HepG2 (cell line): ENCODE measurements around the gene SBK1. TPM values are rescaled to one million over a fixed set of nuclear protein-coding genes. Genes with fewer than 3 reads are reported as not detected.

ENCODE experiments used
- ATAC-seq: fragments of 200-7000 bp; cut with Tn5 transposase; 3 replicates; pipeline ENCODE4 v1.9.1; 2020; ENCODE audit warnings: mild to moderate bottlenecking, moderate library complexity
- BruUV-seq: library from RNA; stranded (reverse); fragments of 400-500 nt; replicated peaks from 2 replicates; lab custom pipeline; 2021; lab: Mats Ljungman, UMichigan
- CTCF ChIA-PET: fragments of 300-600 bp; formaldehyde crosslinking; extraction: SDS; loops from one replicate; lab custom pipeline; 2021; ENCODE audit warnings: low total read pairs, inconsistent platforms, low intra/inter-chr PET ratio; lab: Yijun Ruan, JAX
- POLR2A ChIA-PET: fragments of 350-600 bp; sonication (Branson Sonifier 250); formaldehyde crosslinking; loops from one replicate; lab custom pipeline; 2020; ENCODE audit warnings: antibody characterized with exemption, inconsistent platforms; lab: Yijun Ruan, JAX
- DNase-seq: peaks from one replicate; pipeline ENCODE4 v3.0.0-alpha.2; 2015; ENCODE audit warnings: low spot score
- FAIRE-seq: peaks from 3 replicates; lab custom pipeline; 2011; peaks lifted over from hg19 to GRCh38; lab: Jason Lieb, UNC
- H2AFZ ChIP-seq: one replicate; pipeline ENCODE4 v1.6.1; 2011; ENCODE audit warnings: low read length, inconsistent platforms
- H3K27ac ChIP-seq: fragments of 300-600 bp; 3 replicates; pipeline ENCODE4 v1.8.0; 2011; ENCODE audit warnings: mixed run types, mild to moderate bottlenecking, mixed read lengths, low read length, inconsistent platforms; ENCODE audit not compliant: insufficient read depth; ENCODE audit errors: extremely low read length
- H3K27me3 ChIP-seq, 2 experiments: fragments of 200-600 bp in 1 of 2; 2 replicates in 1 of 2; 3 replicates in 1 of 2; pipeline versions ENCODE4 v1.6.0 to v1.8.0; 2011; ENCODE audit warnings: low read length in 2 of 2, mild to moderate bottlenecking in 2 of 2, moderate library complexity in 2 of 2, inconsistent platforms in 1 of 2; ENCODE audit not compliant: insufficient read depth in 2 of 2, control insufficient read depth in 1 of 2
- H3K36me3 ChIP-seq, 2 experiments: fragments of 200-600 bp in 1 of 2; replicated peaks in 1 of 2; 2 replicates in 1 of 2; 3 replicates in 1 of 2; pipeline versions ENCODE4 v1.5.1 to v1.8.0; 2011; ENCODE audit warnings: low read length in 2 of 2, inconsistent platforms in 1 of 2; ENCODE audit not compliant: insufficient read depth in 2 of 2, control insufficient read depth in 1 of 2
- H3K4me1 ChIP-seq: 2 replicates; pipeline ENCODE4 v1.5.1; 2012; ENCODE audit warnings: low read length, inconsistent platforms; ENCODE audit not compliant: insufficient read depth
- H3K4me2 ChIP-seq: 2 replicates; pipeline ENCODE4 v1.6.0; 2011; ENCODE audit warnings: low read depth, low read length, inconsistent platforms
- H3K4me3 ChIP-seq, 3 experiments: fragments of 200-600 bp in 1 of 3; sonication (generic), shearing (Covaris generic) in 1 of 3; replicated peaks in 1 of 3; 2 replicates each; pipeline ENCODE4 v1.5.1; 2011 to 2016; ENCODE audit warnings: low read length in 3 of 3, inconsistent platforms in 2 of 3, low read depth in 2 of 3, mild to moderate bottlenecking in 2 of 3, control low read depth in 1 of 3, mixed read lengths in 1 of 3; ENCODE audit not compliant: insufficient read depth in 1 of 3
- H3K79me2 ChIP-seq: one replicate; pipeline ENCODE4 v1.6.1; 2011; ENCODE audit warnings: low read length, inconsistent platforms; ENCODE audit not compliant: insufficient read depth
- H3K9ac ChIP-seq: 2 replicates; pipeline ENCODE4 v1.6.0; 2011; ENCODE audit warnings: mild to moderate bottlenecking, low read depth, low read length, inconsistent platforms; ENCODE audit not compliant: insufficient read depth
- H3K9me3 ChIP-seq: 2 replicates; pipeline ENCODE4 v1.5.1; 2012; ENCODE audit warnings: mild to moderate bottlenecking, low read length
- H4K20me1 ChIP-seq: 2 replicates; pipeline ENCODE4 v1.6.0; 2011; ENCODE audit warnings: inconsistent platforms, mild to moderate bottlenecking, low read length, moderate library complexity; ENCODE audit not compliant: insufficient read depth
- GZF1 ChIP-seq: sonication (generic); formaldehyde crosslinking; IDR thresholded peaks from 2 replicates; pipeline ENCODE4 v1.5.1; 2020; ENCODE audit warnings: mild to moderate bottlenecking, missing genetic modification reagents
- HNF4A ChIP-seq: sonication (generic); formaldehyde crosslinking; IDR thresholded peaks from 2 replicates; pipeline ENCODE4 v1.4.0; 2020; ENCODE audit warnings: missing genetic modification reagents
- HNRNPL ChIP-seq: fragments of 200-400 bp; formaldehyde crosslinking; IDR thresholded peaks from 2 replicates; pipeline ENCODE4 v1.6.1; 2017; ENCODE audit warnings: mild to moderate bottlenecking, low read depth, low read length
- KDM2A ChIP-seq: sonication (generic); formaldehyde crosslinking; IDR thresholded peaks from 2 replicates; pipeline ENCODE4 v1.4.0; 2020; ENCODE audit warnings: low read depth, missing genetic modification reagents, borderline replicate concordance
- KLF15 ChIP-seq: sonication (generic); formaldehyde crosslinking; IDR thresholded peaks from 2 replicates; pipeline ENCODE4 v1.8.1; 2023; ENCODE audit warnings: borderline replicate concordance, mild to moderate bottlenecking, inconsistent platforms, missing genetic modification reagents, mixed read lengths
- MBNL3 ChIP-seq: fragments of 250-450 bp; sonication (Bioruptor Pico); conservative IDR thresholded peaks from 2 replicates; pipeline ENCODE4 v1.8.0; 2022; ENCODE audit warnings: mild to moderate bottlenecking, inconsistent platforms
- MTF1 ChIP-seq: sonication (generic); formaldehyde crosslinking; IDR thresholded peaks from 2 replicates; pipeline ENCODE4 v1.5.0; 2020; ENCODE audit warnings: missing genetic modification reagents
- MXD3 ChIP-seq: IDR thresholded peaks from 2 replicates; pipeline ENCODE4 v1.6.1; 2016; ENCODE audit warnings: mild to moderate bottlenecking, missing biosample characterization, missing genetic modification reagents
- MYC ChIP-seq: sonication (generic); formaldehyde crosslinking; IDR thresholded peaks from 2 replicates; pipeline ENCODE4 v1.9.0; 2021; ENCODE audit warnings: missing genetic modification reagents, borderline replicate concordance
- NR2F1 ChIP-seq, 2 experiments: fragments of 450-650 bp in 1 of 2; formaldehyde crosslinking in 1 of 2; IDR thresholded peaks; 2 replicates each; pipeline versions ENCODE4 v1.5.0 to v1.6.1; 2016 to 2020; ENCODE audit warnings: mild to moderate bottlenecking in 1 of 2, missing compliant biosample characterization in 1 of 2, missing genetic modification reagents in 1 of 2, moderate library complexity in 1 of 2
- PHF8 ChIP-seq: sonication (generic); formaldehyde crosslinking; IDR thresholded peaks from 2 replicates; pipeline ENCODE4 v1.5.0; 2020; ENCODE audit warnings: missing genetic modification reagents
- SP5 ChIP-seq: IDR thresholded peaks from 2 replicates; pipeline ENCODE4 v1.6.1; 2016; ENCODE audit warnings: low read depth, borderline replicate concordance
- ZNF446 ChIP-seq: sonication (generic); formaldehyde crosslinking; IDR thresholded peaks from 2 replicates; pipeline ENCODE4 v1.5.0; 2020; ENCODE audit warnings: mild to moderate bottlenecking, missing genetic modification reagents
- ZNF780A ChIP-seq: sonication (generic); formaldehyde crosslinking; IDR thresholded peaks from 2 replicates; pipeline ENCODE4 v1.8.0; 2022; ENCODE audit warnings: mild to moderate bottlenecking, missing genetic modification reagents, moderate library complexity
- ZUFSP ChIP-seq: sonication (generic); formaldehyde crosslinking; IDR thresholded peaks from 2 replicates; pipeline ENCODE4 v1.9.0; 2021; ENCODE audit warnings: missing genetic modification reagents, mild to moderate bottlenecking, borderline replicate concordance
- WGBS: methylation state at CpG from one replicate; pipeline ENCODE4 v1.1.6; 2017; ENCODE audit warnings: low lambda C conversion rate; 5-methylcytosine and 5-hydroxymethylcytosine counted together
- in situ Hi-C: cut with HindIII; loops from 2 replicates; pipeline ENCODE4 v1.10.0; 2017; ENCODE audit warnings: low pct_unique_long_range_greater_than_20kb; ENCODE audit not compliant: extremely low pct_ligation_motif_present
- intact Hi-C: fragments of 100-400 bp; cut with micrococcal nuclease; formaldehyde crosslinking; loops from one replicate; pipeline ENCODE4 v1.10.0; 2022; ENCODE audit not compliant: unreplicated experiment
- polyA plus RNA-seq, 8 experiments: library from polyadenylated mRNA; depleted of rRNA in 3 of 8; stranded (reverse) in 7 of 8; unstranded in 1 of 8; fragments of >200 nt; fragmentation: Illumina TruSeq in 4 of 8; extraction: Trizol in 4 of 8; gene quantifications; 2 replicates each; pipeline versions ENCODE4 v1.2.1 to v1.2.3, GENCODE V29; 2011 to 2016; ENCODE audit warnings: low read depth in 4 of 8, missing spikeins in 1 of 8, mixed read lengths in 1 of 8; ENCODE audit not compliant: insufficient read depth in 1 of 8
- total RNA-seq, 5 experiments: library from RNA; depleted of rRNA; stranded (reverse); fragments of >200 nt; fragmentation: Illumina TruSeq; extraction: Trizol; gene quantifications; 2 replicates each; pipeline ENCODE4 v1.2.3, GENCODE V29; 2016; ENCODE audit warnings: low read depth in 1 of 5

The SBK1 gene
- total and polyA plus RNA-seq, 2 of the 13 experiments (the other 11 are each of a cell fraction or from before 2014, with no cell fraction given) = 0.15 to 0.17 TPM

- Histone ChIP-seq H3K9me3 (no peaks in the 10 kb centered on the region), H3K4me2 (peak overlapping the region; percentile 8; the same call in 1 of the 2 replicates), H3K27me3 (peaks cover 2 to 26% of the 10 kb centered on the region in 2 experiments; a peak in 4 of 5 replicates), H3K4me1 (peaks cover 48% of the 10 kb centered on the region), H3K27ac (no peak overlapping the region), H2AFZ (no peak overlapping the region), H3K79me2 (no peaks in the 10 kb centered on the region), H4K20me1 (no peaks in the 10 kb centered on the region), H3K36me3 (no peaks in the 10 kb centered on the region), H3K9ac (no peak overlapping the region), H3K4me3 (no peak overlapping the region)
- no peak for ATAC-seq
- TF ChIP-seq ZNF446 (CRISPR knock-in tag) (no peak), NR2F1 (CRISPR knock-in tag; IDR thresholded peaks at IDR 0.05) (0 out of 4 replicates have a peak, but pooled peaks of 1 of the 2 experiments have one; percentile 30), PHF8 (no peak), GZF1 (CRISPR knock-in tag) (peak; percentile 97), ZNF780A (CRISPR knock-in tag) (no peak)
- BruUV-seq = no TSS peak
- intact Hi-C loops = no loop called here
- in situ Hi-C loops = no loop called here
- ChIA-PET CTCF (no interaction called here), POLR2A (no interaction called here)
- WGBS = 29% methylated on average over 3 of the region's 3 CpGs
- DNase-seq = no peak
- FAIRE-seq = peak; percentile 50
Observed at GRCh38 chr16:28289048-28289447, 3.3 kb upstream of the SBK1 start.

GRCh38 chr16:28289939-28290858 is 2.1 kb upstream of the SBK1 start:
- H2AFZ ChIP-seq = no peak overlapping the region
- ChIA-PET POLR2A (interaction anchor here (0.7 kb wide), 1 partner anchor 11 kb away, joined by 3 read pairs; no protein-coding TSS in a partner anchor), CTCF (no interaction called here)
- BruUV-seq = no TSS peak
- H3K4me1 ChIP-seq = peaks cover 48% of the 10 kb centered on the region
- no peak overlapping the region for H3K9ac ChIP-seq
- no peak overlapping the region for H3K27ac ChIP-seq
- FAIRE-seq = peak; percentile 12
- no peak overlapping the region for H3K4me2 ChIP-seq
- intact Hi-C loops = no loop called here
- no peak overlapping the region for H3K4me3 ChIP-seq
- no peaks in the 10 kb centered on the region for H3K9me3 ChIP-seq
- no peaks in the 10 kb centered on the region for H4K20me1 ChIP-seq
- H3K79me2 ChIP-seq = no peaks in the 10 kb centered on the region
- DNase-seq = peak; percentile 45
- no peaks in the 10 kb centered on the region for H3K36me3 ChIP-seq
- ATAC-seq = no peak
- in situ Hi-C loops = no loop called here
- H3K27me3 ChIP-seq = peaks cover 11 to 34% of the 10 kb centered on the region in 2 experiments
- 27% methylated on average over 10 of the region's 10 CpGs for WGBS
- TF ChIP-seq MTF1 (CRISPR knock-in tag) (no peak), HNF4A (CRISPR knock-in tag) (peak; percentile 47), ZUFSP (CRISPR knock-in tag) (no peak), NR2F1 (CRISPR knock-in tag; IDR thresholded peaks at IDR 0.05) (0 out of 4 replicates have a peak, but pooled peaks of 1 of the 2 experiments have one; percentile 13), HNRNPL (no peak), KLF15 (CRISPR knock-in tag) (no peak), SP5 (no peak), MYC (CRISPR knock-in tag) (no peak), MXD3 (CRISPR knock-in tag) (no peak), KDM2A (CRISPR knock-in tag) (no peak), MBNL3 (CRISPR knock-in tag) (no peak)
